H1 (cell line): ENCODE measurements around the gene DUSP9.

ENCODE experiments used
- CEBPB ChIP-seq: IDR thresholded peaks from 2 replicates; pipeline ENCODE4 v1.6.1; 2012; ENCODE audit warnings: low read depth, low read length
- POLR2AphosphoS5 ChIP-seq: IDR thresholded peaks from 2 replicates; pipeline ENCODE4 v1.6.1; 2011; ENCODE audit warnings: low read depth, low read length
- SIRT6 ChIP-seq: IDR thresholded peaks from one replicate; pipeline ENCODE4 v1.7.1; 2012; ENCODE audit warnings: low read length, inconsistent platforms
- YY1 ChIP-seq: IDR thresholded peaks from 2 replicates; pipeline ENCODE4 v1.6.1; 2011; ENCODE audit warnings: low read depth, mild to moderate bottlenecking, low read length
- TF ChIP-seq, protein P1 (sequence below), 3 experiments: IDR thresholded peaks; 1 replicate in 2 of 3; 2 replicates in 1 of 3; pipeline versions ENCODE4 v1.5.1 to v1.6.1; 2011; ENCODE audit warnings: low read length in 3 of 3, mild to moderate bottlenecking in 3 of 3, inconsistent platforms in 2 of 3, low read depth in 1 of 3, moderate library complexity in 1 of 3; ENCODE audit not compliant: insufficient read depth in 1 of 3; ENCODE audit errors: control extremely low read depth in 1 of 3
- TF ChIP-seq, protein P2 (sequence below): IDR thresholded peaks from 2 replicates; pipeline ENCODE4 v1.6.1; 2012; ENCODE audit warnings: low read length, inconsistent platforms

DNA sequence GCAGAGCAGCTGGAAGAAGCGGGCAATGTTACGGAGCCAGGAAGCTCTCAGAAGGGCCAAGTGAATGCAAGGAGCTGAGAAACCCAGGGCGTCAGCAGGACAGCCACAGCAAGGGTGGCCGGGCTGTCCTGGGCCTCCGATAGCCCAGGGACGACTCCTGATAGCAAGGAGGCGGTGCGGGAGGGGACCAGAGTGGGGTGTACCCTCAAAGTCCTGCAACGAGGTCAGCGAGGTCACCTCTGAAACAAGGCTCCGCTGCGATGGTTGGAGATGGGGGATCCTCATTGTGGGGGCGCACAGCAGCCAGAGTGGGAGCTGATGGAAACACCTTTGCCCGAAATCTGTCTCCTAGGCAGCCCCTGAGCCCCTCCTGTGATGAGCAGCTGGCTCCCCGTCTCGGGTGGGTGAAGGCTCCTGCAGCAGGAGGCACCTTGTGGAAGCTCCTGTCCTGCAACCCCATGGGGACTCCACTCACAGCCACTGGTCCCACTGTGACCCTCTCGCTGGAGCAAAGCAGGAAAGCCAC, 43.8 kb upstream of the DUSP9 start:
- no peak for TF ChIP-seq CEBPB
- no peak for TF ChIP-seq SIRT6
- TF ChIP-seq, protein P1, sequence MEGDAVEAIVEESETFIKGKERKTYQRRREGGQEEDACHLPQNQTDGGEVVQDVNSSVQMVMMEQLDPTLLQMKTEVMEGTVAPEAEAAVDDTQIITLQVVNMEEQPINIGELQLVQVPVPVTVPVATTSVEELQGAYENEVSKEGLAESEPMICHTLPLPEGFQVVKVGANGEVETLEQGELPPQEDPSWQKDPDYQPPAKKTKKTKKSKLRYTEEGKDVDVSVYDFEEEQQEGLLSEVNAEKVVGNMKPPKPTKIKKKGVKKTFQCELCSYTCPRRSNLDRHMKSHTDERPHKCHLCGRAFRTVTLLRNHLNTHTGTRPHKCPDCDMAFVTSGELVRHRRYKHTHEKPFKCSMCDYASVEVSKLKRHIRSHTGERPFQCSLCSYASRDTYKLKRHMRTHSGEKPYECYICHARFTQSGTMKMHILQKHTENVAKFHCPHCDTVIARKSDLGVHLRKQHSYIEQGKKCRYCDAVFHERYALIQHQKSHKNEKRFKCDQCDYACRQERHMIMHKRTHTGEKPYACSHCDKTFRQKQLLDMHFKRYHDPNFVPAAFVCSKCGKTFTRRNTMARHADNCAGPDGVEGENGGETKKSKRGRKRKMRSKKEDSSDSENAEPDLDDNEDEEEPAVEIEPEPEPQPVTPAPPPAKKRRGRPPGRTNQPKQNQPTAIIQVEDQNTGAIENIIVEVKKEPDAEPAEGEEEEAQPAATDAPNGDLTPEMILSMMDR (IDR thresholded peaks at IDR 0.05; ENCODE audit: control extremely low read depth in 1 of 3, insufficient read depth in 1 of 3, low read depth in 1 of 3, low read length in 3 of 3): no peak
- no peak for TF ChIP-seq YY1
- TF ChIP-seq POLR2AphosphoS5: no peak
- TF ChIP-seq, protein P2, sequence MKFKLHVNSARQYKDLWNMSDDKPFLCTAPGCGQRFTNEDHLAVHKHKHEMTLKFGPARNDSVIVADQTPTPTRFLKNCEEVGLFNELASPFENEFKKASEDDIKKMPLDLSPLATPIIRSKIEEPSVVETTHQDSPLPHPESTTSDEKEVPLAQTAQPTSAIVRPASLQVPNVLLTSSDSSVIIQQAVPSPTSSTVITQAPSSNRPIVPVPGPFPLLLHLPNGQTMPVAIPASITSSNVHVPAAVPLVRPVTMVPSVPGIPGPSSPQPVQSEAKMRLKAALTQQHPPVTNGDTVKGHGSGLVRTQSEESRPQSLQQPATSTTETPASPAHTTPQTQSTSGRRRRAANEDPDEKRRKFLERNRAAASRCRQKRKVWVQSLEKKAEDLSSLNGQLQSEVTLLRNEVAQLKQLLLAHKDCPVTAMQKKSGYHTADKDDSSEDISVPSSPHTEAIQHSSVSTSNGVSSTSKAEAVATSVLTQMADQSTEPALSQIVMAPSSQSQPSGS: no peak
